Non-pigmented ciliary epithelial cell (primary cell): Measurements from ENCODE around the gene TRABD2B.

Source experiments
- DNase-seq: peaks from one replicate; pipeline ENCODE4 v3.0.0-alpha.2; 2010; ENCODE audit warnings: low read depth

The TRABD2B gene

DNA sequence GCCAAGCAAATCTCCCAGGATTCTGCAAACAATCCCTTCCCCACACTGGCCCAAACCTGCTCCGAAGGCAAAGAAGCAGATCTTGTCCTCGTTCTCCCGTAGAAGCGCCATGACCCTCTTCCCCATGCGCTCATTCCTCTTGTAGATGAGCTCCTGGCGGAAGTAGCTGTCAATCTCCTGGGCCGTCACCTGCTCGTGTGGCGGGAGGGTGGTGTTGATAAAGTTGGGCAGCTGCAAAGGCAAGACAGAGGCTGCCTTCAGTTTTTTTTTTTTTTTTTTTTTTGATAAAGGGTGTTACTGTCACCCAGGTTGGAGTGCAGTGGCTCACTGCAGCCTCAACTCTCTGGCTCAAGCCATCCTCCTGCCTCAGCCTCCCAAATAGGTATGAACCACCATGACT lies 202.7 kb downstream of the TRABD2B start:
- no peak for DNase-seq

- no peak for DNase-seq
These were observed 203.1 kb downstream of the TRABD2B start for GRCh38 chr1:47794081-47794480.

GRCh38 chr1:47793563-47793962 lies 203.6 kb downstream of the TRABD2B start:
- DNase-seq: no peak

DNA sequence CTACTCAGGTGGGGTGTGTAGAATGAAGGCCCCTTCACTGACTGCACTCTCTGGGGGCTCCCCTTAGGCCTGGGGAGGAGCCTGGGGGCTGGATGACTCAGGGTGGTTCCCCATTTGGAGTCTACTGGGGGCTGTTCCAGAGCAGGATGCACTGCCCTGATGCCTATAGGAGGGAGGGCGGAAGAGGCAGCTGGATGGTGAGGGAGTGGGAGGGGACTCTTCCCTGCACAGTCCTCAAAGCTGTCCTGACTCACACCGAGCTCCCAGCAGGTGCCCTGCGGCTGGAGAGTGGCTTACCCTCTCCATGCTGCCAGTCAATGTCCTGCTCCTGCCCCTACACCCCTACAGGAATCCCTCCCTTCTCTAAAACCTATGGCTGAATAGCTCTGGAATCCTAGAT lies 204.4 kb downstream of the TRABD2B start:
- no peak for DNase-seq

- DNase-seq: no peak
These were observed 205.1 kb downstream of the TRABD2B start for GRCh38 chr1:47791879-47792608.

- no peak for DNase-seq
These were observed 208.4 kb downstream of the TRABD2B start for GRCh38 chr1:47788761-47789160.

DNA sequence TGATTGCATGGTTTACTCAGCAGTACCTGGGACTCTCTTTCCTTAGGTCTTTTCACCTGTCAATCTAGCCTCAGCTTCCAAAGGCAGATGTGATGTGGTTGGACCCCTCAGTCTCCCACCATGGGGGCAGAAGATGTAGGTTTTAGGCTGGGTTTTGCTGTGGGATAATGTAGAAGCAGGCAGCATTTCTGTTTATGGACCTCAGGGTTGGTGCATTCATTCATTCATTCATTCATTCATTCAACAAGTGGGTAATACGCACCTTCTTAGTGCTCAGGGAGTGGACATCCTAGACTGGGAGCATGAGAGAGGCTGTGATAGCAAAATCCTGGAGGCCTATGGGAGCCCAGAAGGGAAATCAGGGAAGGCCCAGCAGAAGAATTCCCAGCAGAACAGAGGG lies 209.6 kb downstream of the TRABD2B start:
- DNase-seq: no peak

GRCh38 chr1:47786316-47786715 lies 210.9 kb downstream of the TRABD2B start:
- no peak for DNase-seq

DNA sequence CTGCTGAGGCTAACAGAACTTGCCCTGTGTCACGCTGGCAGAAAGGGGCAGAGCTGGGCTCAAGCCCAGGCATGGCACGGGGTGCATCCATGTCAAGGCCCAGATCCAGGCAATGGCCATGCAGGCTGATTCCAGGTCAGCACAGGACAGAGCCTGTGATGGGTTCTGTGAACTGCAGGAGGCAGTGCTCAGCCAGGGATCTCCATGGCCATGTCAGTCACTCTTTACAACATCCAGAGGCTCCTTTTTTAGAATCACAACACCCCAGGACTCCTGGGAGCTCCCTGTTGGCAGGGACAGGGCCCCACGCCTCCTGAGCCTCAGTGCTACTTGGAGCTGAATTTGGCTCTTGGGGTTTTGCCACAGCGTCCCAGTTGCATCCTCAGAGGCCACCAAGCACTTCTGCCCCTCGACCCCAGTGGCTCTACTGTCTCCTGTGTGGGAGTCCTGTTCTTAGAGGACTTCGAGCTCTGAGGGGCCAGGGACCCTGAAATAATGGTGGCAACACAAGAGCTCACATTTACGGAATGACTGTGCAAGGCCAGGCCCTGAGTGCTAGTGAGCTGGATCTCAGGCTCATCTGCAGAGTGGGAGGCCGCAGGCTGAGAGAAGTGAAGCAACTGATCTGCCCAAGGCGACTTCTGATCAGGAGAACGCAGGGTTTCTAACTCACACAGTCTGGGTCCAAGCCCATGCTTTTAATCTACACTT lies 211.5 kb downstream of the TRABD2B start:
- no peak for DNase-seq

DNA sequence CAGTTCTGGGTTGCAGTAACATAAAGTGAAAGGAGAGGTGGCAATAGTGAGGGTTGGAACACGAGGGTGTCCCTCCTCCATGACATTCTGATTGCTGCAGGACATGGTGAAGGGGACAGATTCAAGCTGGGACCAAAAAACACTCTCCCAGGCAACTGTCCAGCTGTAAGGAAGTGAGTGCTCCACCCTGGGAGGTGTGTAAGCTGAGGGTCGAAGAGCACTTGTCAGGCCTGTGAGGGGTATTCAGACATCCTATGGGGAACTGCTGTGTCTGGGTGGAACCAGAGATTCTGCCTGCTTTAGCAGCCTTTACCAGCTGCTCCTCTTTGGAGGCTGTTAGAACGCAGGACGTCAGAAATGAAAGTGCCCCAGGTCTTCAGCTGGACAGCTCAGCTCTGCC lies 212.1 kb downstream of the TRABD2B start:
- no peak for DNase-seq

DNA sequence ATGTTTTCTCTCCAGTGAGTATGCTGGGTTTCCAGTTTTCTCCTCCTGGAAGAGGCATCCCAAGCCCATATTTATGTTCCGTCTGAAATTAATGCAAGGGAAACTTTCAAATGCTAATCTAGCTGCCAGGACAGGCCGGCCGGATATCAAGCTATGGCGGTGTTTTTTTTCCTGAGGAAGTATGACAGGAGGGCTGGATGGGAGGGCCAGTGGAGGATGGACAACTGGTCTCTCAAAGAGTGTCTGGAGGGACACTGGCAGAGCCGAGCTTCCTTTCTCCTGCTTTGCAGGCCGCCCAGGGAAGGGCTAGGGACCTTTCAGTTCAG lies 212.7 kb downstream of the TRABD2B start:
- no peak for DNase-seq

GRCh38 chr1:47783638-47784496 lies 213.3 kb downstream of the TRABD2B start:
- DNase-seq: no peak

- DNase-seq: no peak
These were observed 214.6 kb downstream of the TRABD2B start for GRCh38 chr1:47782414-47783166.

DNA sequence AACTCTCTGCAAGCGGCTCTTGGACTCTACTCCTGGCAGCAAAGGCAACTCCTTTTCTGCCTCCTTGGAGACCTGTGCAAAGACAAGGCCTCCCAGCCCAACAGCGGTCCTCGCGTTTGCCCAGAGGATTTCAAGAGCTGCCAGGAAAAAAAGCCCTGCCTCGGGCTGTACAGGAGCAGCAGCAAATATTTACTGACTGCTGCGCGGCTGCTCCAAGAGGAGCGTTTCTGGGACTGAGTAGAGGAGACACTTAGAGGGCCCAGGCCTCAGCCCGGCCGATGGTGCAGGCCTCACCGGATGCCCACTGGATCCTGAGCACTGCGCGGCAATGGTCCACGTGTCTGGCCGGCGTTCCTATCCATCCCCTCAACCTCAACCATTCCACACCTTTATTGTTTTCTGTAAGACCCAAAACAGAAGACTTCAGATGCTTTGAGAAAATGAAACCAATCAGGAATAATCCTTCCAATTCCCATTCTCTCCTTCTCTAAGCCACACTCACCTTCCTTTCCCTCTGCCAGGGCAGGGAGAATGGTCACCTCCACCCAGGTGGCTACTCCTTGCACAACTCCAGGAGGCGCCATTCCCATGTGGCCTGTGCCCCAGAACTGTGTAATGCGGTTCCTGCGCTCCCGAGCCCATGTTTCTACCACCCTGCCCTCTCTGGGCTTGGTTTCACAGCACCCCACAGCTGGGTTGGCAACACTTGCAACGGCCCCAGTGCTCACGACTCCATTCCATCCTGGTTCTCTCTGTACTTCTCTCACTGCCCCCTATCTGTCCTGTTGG lies 215.8 kb downstream of the TRABD2B start:
- DNase-seq: no peak

- no peak for DNase-seq
These were observed 216.7 kb downstream of the TRABD2B start for GRCh38 chr1:47780469-47780995.

GRCh38 chr1:47779613-47780012 lies 217.6 kb downstream of the TRABD2B start:
- DNase-seq: no peak

DNA sequence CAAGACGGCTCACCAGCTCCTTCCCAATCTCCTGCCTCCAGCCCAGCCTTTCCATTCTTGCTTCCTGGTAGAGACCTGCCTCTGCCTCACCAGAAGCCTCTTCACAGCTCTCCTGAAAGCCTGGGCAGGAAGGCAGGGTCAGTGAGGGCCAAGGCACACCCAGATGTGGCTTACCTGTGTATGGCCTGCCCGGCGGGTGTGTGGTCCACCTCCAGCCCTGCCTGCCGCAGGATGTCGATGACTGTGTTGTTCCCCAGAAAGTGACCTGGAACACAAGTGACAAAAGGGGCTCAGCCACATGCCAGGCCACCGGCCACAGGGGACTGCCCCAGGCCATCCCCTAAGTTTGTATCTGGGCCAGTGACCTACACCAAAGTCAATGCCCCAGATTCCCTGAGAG lies 218.9 kb downstream of the TRABD2B start:
- DNase-seq: no peak

- no peak for DNase-seq
These were observed 219.9 kb downstream of the TRABD2B start for GRCh38 chr1:47777322-47777721.

- DNase-seq: no peak
These were observed 220.5 kb downstream of the TRABD2B start for GRCh38 chr1:47776667-47777131.

DNA sequence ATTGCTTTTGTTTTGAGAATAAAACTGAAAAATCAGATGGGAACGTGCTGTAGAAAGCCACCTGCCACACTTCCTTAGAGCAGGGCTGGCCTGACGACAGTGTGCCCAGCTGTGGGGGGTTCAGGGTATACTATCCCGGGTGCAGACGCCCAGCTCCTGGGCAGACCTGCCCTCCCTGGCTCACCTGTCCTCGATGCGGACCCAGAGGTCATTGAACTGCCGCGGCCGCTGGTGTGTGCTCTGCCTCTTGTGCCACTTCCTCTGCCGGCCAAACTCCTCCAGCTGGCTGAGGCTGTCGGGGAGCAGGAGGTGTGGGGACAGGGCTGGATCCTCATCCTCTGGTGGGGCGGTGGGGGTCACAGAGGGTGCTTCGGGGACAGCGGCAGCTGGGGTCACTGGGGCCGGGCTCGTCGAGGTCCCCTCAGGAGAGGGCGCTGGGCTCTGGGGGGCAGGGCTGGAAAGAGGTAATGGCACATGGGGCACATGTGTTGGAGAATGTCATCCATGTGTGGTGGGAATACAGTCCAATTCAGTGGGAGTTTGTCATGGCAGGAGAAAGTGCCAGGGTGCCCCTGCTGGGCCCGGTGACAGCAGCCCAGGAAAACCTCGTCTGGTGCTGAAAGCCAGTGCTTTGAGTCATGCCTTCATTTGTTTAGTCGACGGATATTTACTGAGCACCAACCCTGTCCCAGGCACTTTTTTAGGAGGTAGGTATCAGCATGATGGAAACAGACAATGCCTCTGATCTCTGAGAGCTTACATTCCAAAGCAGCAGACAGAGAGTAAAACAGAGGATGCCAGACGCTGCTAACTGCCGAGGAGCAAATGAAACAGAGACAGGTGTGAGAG lies 222.0 kb downstream of the TRABD2B start:
- DNase-seq: no peak
